ENCODE data around the gene CMTM4.

GRCh38 chr16:66566051-66566901 lies 130.3 kb downstream of the CMTM4 start, which contains the start of gene CMTM1:
- TF ChIP-seq POLR2A (IDR thresholded peaks at IDR 0.05; ENCODE audit: low read length) (no peak), GATA1 (IDR thresholded peaks at IDR 0.05; ENCODE audit: low read depth, low read length) (no peak)

All from erythroblast (primary cell).